Measurements from ENCODE around the gene FNDC1. TPM values are rescaled to one million over a fixed set of nuclear protein-coding genes. Genes with fewer than 3 reads are reported as not detected.

The FNDC1 gene
- total RNA-seq, 3 donors from 2014 or later (not counting 1 experiment from before 2014, with no cell fraction given): not detected

GRCh38 chr6:159305804-159306537 lies 136.8 kb downstream of the FNDC1 start:
- Mint-ChIP-seq H3K4me1 (no peaks in the 10 kb centered on the region), H3K36me3 (no peaks in the 10 kb centered on the region)

GRCh38 chr6:159307246-159307790 lies 138.1 kb downstream of the FNDC1 start:
- no peak for TF ChIP-seq CTCF (IDR thresholded peaks at IDR 0.05)
- no peak overlapping the region for H3K4me3 Mint-ChIP-seq
- intact Hi-C loops (cut with micrococcal nuclease): no loop called here
- WGBS (ENCODE audit: insufficient coverage): 87% methylated on average over 2 of the region's 2 CpGs
- no peaks in the 10 kb centered on the region for H3K9me3 ChIP-seq (ENCODE audit: control insufficient read depth, insufficient read depth, low read length)
- no peak overlapping the region for H3K27ac Mint-ChIP-seq
- no peak for DNase-seq
- no peak for ATAC-seq
- no peaks in the 10 kb centered on the region for H3K36me3 ChIP-seq (ENCODE audit: control insufficient read depth, insufficient read depth, low read length)
- H3K27me3 ChIP-seq (ENCODE audit: control insufficient read depth, insufficient read depth, low read length): no peaks in the 10 kb centered on the region
- no peak overlapping the region for H3K4me3 ChIP-seq (ENCODE audit: low read length)
- no peaks in the 10 kb centered on the region for H3K9me3 Mint-ChIP-seq
- no peak overlapping the region for H3K27ac ChIP-seq (ENCODE audit: low read length)
- no peaks in the 10 kb centered on the region for H3K4me1 ChIP-seq (ENCODE audit: control insufficient read depth, insufficient read depth, low read length)
- no peaks in the 10 kb centered on the region for H3K4me1 Mint-ChIP-seq
- peaks cover 10 to 29% of the 10 kb centered on the region in 2 donors for H3K27me3 Mint-ChIP-seq (ENCODE audit: low read depth in 2 of 2)
- no peaks in the 10 kb centered on the region for H3K36me3 Mint-ChIP-seq

More at GRCh38 chr6:159305804-159306537, 136.8 kb downstream of the FNDC1 start:
- ATAC-seq (no peak), DNase-seq (no peak)
- Mint-ChIP-seq H3K27me3 (ENCODE audit: low read depth in 2 of 2) (peaks cover 9 to 34% of the 10 kb centered on the region in 2 donors), H3K27ac (no peak overlapping the region), H3K9me3 (no peaks in the 10 kb centered on the region), H3K4me3 (no peak overlapping the region)
- intact Hi-C loops (cut with micrococcal nuclease): no loop called here
- TF ChIP-seq CTCF (IDR thresholded peaks at IDR 0.05): no peak
- Histone ChIP-seq H3K36me3 (ENCODE audit: control insufficient read depth, insufficient read depth, low read length) (no peaks in the 10 kb centered on the region), H3K4me1 (ENCODE audit: control insufficient read depth, insufficient read depth, low read length) (no peaks in the 10 kb centered on the region), H3K27ac (ENCODE audit: low read length) (no peak overlapping the region), H3K9me3 (ENCODE audit: control insufficient read depth, insufficient read depth, low read length) (no peaks in the 10 kb centered on the region), H3K4me3 (ENCODE audit: low read length) (no peak overlapping the region), H3K27me3 (ENCODE audit: control insufficient read depth, insufficient read depth, low read length) (no peaks in the 10 kb centered on the region)
- 36% methylated on average over 2 of the region's 3 CpGs for WGBS (ENCODE audit: insufficient coverage)

- intact Hi-C loops (cut with micrococcal nuclease): no loop called here
- ATAC-seq (no peak), DNase-seq (no peak)
- H3K4me3 ChIP-seq (ENCODE audit: low read length): no peak overlapping the region
- no peak overlapping the region for H3K27ac ChIP-seq (ENCODE audit: low read length)
- Mint-ChIP-seq H3K27me3 (ENCODE audit: low read depth in 2 of 2) (peaks cover 10 to 22% of the 10 kb centered on the region in 2 donors), H3K36me3 (no peaks in the 10 kb centered on the region), H3K4me1 (no peaks in the 10 kb centered on the region), H3K4me3 (no peak overlapping the region), H3K9me3 (no peaks in the 10 kb centered on the region), H3K27ac (no peak overlapping the region)
- 50% methylated on average over 1 of the region's 1 CpG for WGBS (ENCODE audit: insufficient coverage)
- H3K9me3 ChIP-seq (ENCODE audit: control insufficient read depth, insufficient read depth, low read length): no peaks in the 10 kb centered on the region
- H3K27me3 ChIP-seq (ENCODE audit: control insufficient read depth, insufficient read depth, low read length): no peaks in the 10 kb centered on the region
- TF ChIP-seq CTCF (IDR thresholded peaks at IDR 0.05): no peak
- no peaks in the 10 kb centered on the region for H3K36me3 ChIP-seq (ENCODE audit: control insufficient read depth, insufficient read depth, low read length)
- H3K4me1 ChIP-seq (ENCODE audit: control insufficient read depth, insufficient read depth, low read length): no peaks in the 10 kb centered on the region
Observed at GRCh38 chr6:159308198-159308597, 139.0 kb downstream of the FNDC1 start.

All from natural killer cell (primary cell).